Measurements from ENCODE around the gene RNF151. TPM values are rescaled to one million over a fixed set of nuclear protein-coding genes. Genes with fewer than 3 reads are reported as not detected.

RNF151 gene
- total RNA-seq, 2 experiments from 2014 or later, result not detected

GRCh38 chr16:2007081-2007836, 40.6 kb downstream of the RNF151 start:
- peak overlapping the region; percentile 62 for H3K27ac ChIP-seq (ENCODE audit: low read depth, low read length, poor library complexity, severe bottlenecking)
- ChIA-PET POLR2A (interaction anchor here (1.5 kb wide), 1 partner anchor 148 kb away, joined by 4 read pairs; the partner anchor contains the start of gene TRAF7), CTCF (ENCODE audit: unreplicated experiment) (no interaction called here)

GRCh38 chr16:2008009-2008526, 41.4 kb downstream of the RNF151 start:
- CTCF ChIA-PET (ENCODE audit: unreplicated experiment), result interaction anchor here (0.5 kb wide), 1 partner anchor 97 kb away, joined by 6 read pairs; no protein-coding TSS in a partner anchor
- peaks cover 42% of the 10 kb centered on the region for H3K79me2 ChIP-seq (ENCODE audit: insufficient read depth, low read depth, low read length)

More at GRCh38 chr16:2007081-2007836, 40.6 kb downstream of the RNF151 start:
- Histone ChIP-seq H2AFZ (ENCODE audit: low read length) (no peak overlapping the region), H3K36me3 (ENCODE audit: insufficient read depth, low read length) (peaks cover 30% of the 10 kb centered on the region), H3K9me2 (ENCODE audit: insufficient read depth, low read length) (no peaks in the 10 kb centered on the region), H3K4me3 (ENCODE audit: low read depth, low read length, poor library complexity, severe bottlenecking) (peak overlapping the region; percentile 93), H3K9me3 (ENCODE audit: low read length) (no peaks in the 10 kb centered on the region), H3K4me2 (ENCODE audit: low read length) (peak overlapping the region; percentile 98), H3K79me2 (ENCODE audit: insufficient read depth, low read depth, low read length) (peaks cover 42% of the 10 kb centered on the region), H4K20me1 (ENCODE audit: insufficient read depth, low read length) (peaks cover 10% of the 10 kb centered on the region), H3K4me1 (ENCODE audit: insufficient read depth, low read length, poor library complexity, severe bottlenecking) (peaks cover 36% of the 10 kb centered on the region)
- BruUV-seq (replicated peaks), result no TSS peak
- no peak for DNase-seq (ENCODE audit: low spot score)
- no peak for TF ChIP-seq EZH2phosphoT487 (IDR thresholded peaks at IDR 0.05; ENCODE audit: borderline replicate concordance, low read depth, low read length)
- TF ChIP-seq, protein P1, sequence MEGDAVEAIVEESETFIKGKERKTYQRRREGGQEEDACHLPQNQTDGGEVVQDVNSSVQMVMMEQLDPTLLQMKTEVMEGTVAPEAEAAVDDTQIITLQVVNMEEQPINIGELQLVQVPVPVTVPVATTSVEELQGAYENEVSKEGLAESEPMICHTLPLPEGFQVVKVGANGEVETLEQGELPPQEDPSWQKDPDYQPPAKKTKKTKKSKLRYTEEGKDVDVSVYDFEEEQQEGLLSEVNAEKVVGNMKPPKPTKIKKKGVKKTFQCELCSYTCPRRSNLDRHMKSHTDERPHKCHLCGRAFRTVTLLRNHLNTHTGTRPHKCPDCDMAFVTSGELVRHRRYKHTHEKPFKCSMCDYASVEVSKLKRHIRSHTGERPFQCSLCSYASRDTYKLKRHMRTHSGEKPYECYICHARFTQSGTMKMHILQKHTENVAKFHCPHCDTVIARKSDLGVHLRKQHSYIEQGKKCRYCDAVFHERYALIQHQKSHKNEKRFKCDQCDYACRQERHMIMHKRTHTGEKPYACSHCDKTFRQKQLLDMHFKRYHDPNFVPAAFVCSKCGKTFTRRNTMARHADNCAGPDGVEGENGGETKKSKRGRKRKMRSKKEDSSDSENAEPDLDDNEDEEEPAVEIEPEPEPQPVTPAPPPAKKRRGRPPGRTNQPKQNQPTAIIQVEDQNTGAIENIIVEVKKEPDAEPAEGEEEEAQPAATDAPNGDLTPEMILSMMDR (conservative IDR thresholded peaks at IDR 0.05; ENCODE audit: low read length), result no peak
- intact Hi-C loops (cut with micrococcal nuclease; ENCODE audit: unreplicated experiment), result no loop called here

More at GRCh38 chr16:2008009-2008526, 41.4 kb downstream of the RNF151 start:
- Histone ChIP-seq H2AFZ (ENCODE audit: low read length) (no peak overlapping the region), H3K36me3 (ENCODE audit: insufficient read depth, low read length) (peaks cover 22% of the 10 kb centered on the region), H3K9me3 (ENCODE audit: low read length) (no peaks in the 10 kb centered on the region), H4K20me1 (ENCODE audit: insufficient read depth, low read length) (peaks cover 10% of the 10 kb centered on the region), H3K9me2 (ENCODE audit: insufficient read depth, low read length) (no peaks in the 10 kb centered on the region), H3K27ac (ENCODE audit: low read depth, low read length, poor library complexity, severe bottlenecking) (peak overlapping the region; percentile 62), H3K4me2 (ENCODE audit: low read length) (peak overlapping the region; percentile 98), H3K4me1 (ENCODE audit: insufficient read depth, low read length, poor library complexity, severe bottlenecking) (peaks cover 36% of the 10 kb centered on the region), H3K4me3 (ENCODE audit: low read depth, low read length, poor library complexity, severe bottlenecking) (peak overlapping the region; percentile 93)
- peak; percentile 53 for DNase-seq (ENCODE audit: low spot score)
- no TSS peak for BruUV-seq (replicated peaks)
- TF ChIP-seq, protein P1 (conservative IDR thresholded peaks at IDR 0.05; ENCODE audit: low read length), result no peak
- no peak for TF ChIP-seq EZH2phosphoT487 (IDR thresholded peaks at IDR 0.05; ENCODE audit: borderline replicate concordance, low read depth, low read length)
- POLR2A ChIA-PET, result interaction anchor here (1.0 to 1.5 kb wide), 2 partner anchors 48 to 147 kb away, joined by 4 read pairs; partner anchors contain the start of gene TRAF7
- intact Hi-C loops (cut with micrococcal nuclease; ENCODE audit: unreplicated experiment), result loop anchor here (2.0 kb wide), 1 partner anchor 65 kb away; the partner anchor contains the start of gene MSRB1

All from OCI-LY7 (cell line).